HCT116 (cell line): ENCODE data around the gene PRKAG2. TPM values are rescaled to one million over a fixed set of nuclear protein-coding genes. Genes with fewer than 3 reads are reported as not detected.

Source experiments
- ATAC-seq: fragments of 200-7000 bp; cut with Tn5 transposase; 2 replicates; pipeline ENCODE4 v1.9.1; 2020; ENCODE audit warnings: mild to moderate bottlenecking, moderate library complexity
- BruUV-seq: library from RNA; stranded (reverse); fragments of 400-500 nt; replicated peaks from 2 replicates; lab custom pipeline; 2021; lab: Mats Ljungman, UMichigan
- CTCF ChIA-PET: fragments of 300-600 bp; sonication (Branson Sonifier 250); formaldehyde crosslinking; loops from one replicate; lab custom pipeline; 2021; ENCODE audit warnings: antibody characterized with exemption; lab: Charles Lee
- POLR2A ChIA-PET: fragments of 300-600, 350-600 bp; sonication (Branson Sonifier 250); formaldehyde crosslinking; loops from one replicate; lab custom pipeline; 2021; ENCODE audit warnings: antibody characterized with exemption; lab: Charles Lee
- RAD21 ChIA-PET, 2 experiments: fragments of 300-600 bp; sonication (Branson Sonifier 250); formaldehyde crosslinking; loops; one replicate each; lab custom pipeline; 2023; ENCODE audit warnings: low total read pairs in 2 of 2; ENCODE audit not compliant: uncharacterized antibody in 2 of 2, unreplicated experiment in 2 of 2, low non-redundant PET in 1 of 2; lab: Charles Lee
- DNase-seq: peaks from one replicate; pipeline ENCODE4 v3.0.0-alpha.2; 2010; ENCODE audit warnings: low read depth, low spot score
- H2AFZ ChIP-seq: fragments of 200-600 bp; shearing (Covaris generic), sonication (generic); 2 replicates; pipeline ENCODE4 v1.6.1; 2017; ENCODE audit warnings: low read depth, mixed run types, mixed read lengths, antibody characterized with exemption, low read length; ENCODE audit not compliant: poor library complexity, severe bottlenecking
- H3K27ac ChIP-seq: 2 replicates; pipeline ENCODE4 v1.5.1; 2012; ENCODE audit warnings: low read depth, low read length
- H3K27me3 ChIP-seq: fragments of 200-600 bp; sonication (generic); 2 replicates; pipeline ENCODE4 v1.6.1; 2016; ENCODE audit warnings: mixed run types, low read length, mixed read lengths; ENCODE audit not compliant: insufficient read depth
- H3K36me3 ChIP-seq, 2 experiments: fragments of 200-500 bp in 1 of 2; fragments of 200-600 bp in 1 of 2; sonication (Bioruptor generic) in 1 of 2; sonication (generic) in 1 of 2; 2 replicates each; pipeline versions ENCODE4 v1.5.1 to v1.6.1; 2014 to 2016; ENCODE audit warnings: low read length in 2 of 2, inconsistent platforms in 1 of 2, mixed read lengths in 1 of 2, mixed run types in 1 of 2; ENCODE audit not compliant: insufficient read depth in 2 of 2, control insufficient read depth in 1 of 2
- H3K4me1 ChIP-seq, 2 experiments: fragments of 200-600 bp in 1 of 2; sonication (generic) in 1 of 2; 2 replicates each; pipeline versions ENCODE4 v1.5.1 to v1.6.1; 2012 to 2017; ENCODE audit warnings: low read length in 2 of 2, inconsistent platforms in 1 of 2, mild to moderate bottlenecking in 1 of 2, mixed read lengths in 1 of 2, mixed run types in 1 of 2, moderate library complexity in 1 of 2; ENCODE audit not compliant: insufficient read depth in 2 of 2, control insufficient read depth in 1 of 2
- H3K4me2 ChIP-seq: fragments of 200-600 bp; sonication (generic); 2 replicates; pipeline ENCODE4 v1.6.1; 2017; ENCODE audit warnings: mixed run types, low read length, mixed read lengths
- H3K4me3 ChIP-seq, 2 experiments: fragments of 200-600 bp in 1 of 2; sonication (generic) in 1 of 2; replicated peaks in 1 of 2; 2 replicates each; pipeline ENCODE4 v1.5.1; 2011 to 2016; ENCODE audit warnings: low read length in 2 of 2, control low read depth in 1 of 2, low read depth in 1 of 2, mild to moderate bottlenecking in 1 of 2, mixed read lengths in 1 of 2, mixed run types in 1 of 2
- H3K79me2 ChIP-seq: fragments of 200-600 bp; sonication (generic); 2 replicates; pipeline ENCODE4 v1.6.1; 2017; ENCODE audit warnings: mild to moderate bottlenecking, mixed run types, low read length, moderate library complexity, mixed read lengths; ENCODE audit not compliant: insufficient read depth
- H3K9ac ChIP-seq: fragments of 200-600 bp; sonication (generic); 2 replicates; pipeline ENCODE4 v1.6.1; 2016; ENCODE audit warnings: low read length, mixed read lengths
- H3K9me2 ChIP-seq: fragments of 200-600 bp; sonication (generic), shearing (Covaris generic); 2 replicates; pipeline ENCODE4 v1.6.1; 2017; ENCODE audit warnings: mixed run types, mild to moderate bottlenecking, moderate library complexity; ENCODE audit not compliant: insufficient read depth
- H3K9me3 ChIP-seq, 2 experiments: fragments of 200-500 bp in 1 of 2; fragments of 200-600 bp in 1 of 2; sonication (Bioruptor generic) in 1 of 2; sonication (generic) in 1 of 2; 2 replicates each; pipeline ENCODE4 v1.6.1; 2014 to 2017; ENCODE audit warnings: low read length in 2 of 2, mixed read lengths in 2 of 2, inconsistent platforms in 1 of 2, low read depth in 1 of 2, mild to moderate bottlenecking in 1 of 2, mixed run types in 1 of 2, moderate library complexity in 1 of 2; ENCODE audit not compliant: control insufficient read depth in 1 of 2, insufficient read depth in 1 of 2
- H4K20me1 ChIP-seq: fragments of 200-600 bp; sonication (generic), shearing (Covaris generic); 2 replicates; pipeline ENCODE4 v1.6.1; 2017; ENCODE audit warnings: mixed run types, mild to moderate bottlenecking, moderate library complexity; ENCODE audit not compliant: insufficient read depth
- CEBPB ChIP-seq: IDR thresholded peaks from 2 replicates; pipeline ENCODE4 v1.6.1; 2012; ENCODE audit warnings: low read depth
- ELF1 ChIP-seq: IDR thresholded peaks from 2 replicates; pipeline ENCODE4 v1.6.1; 2012; ENCODE audit warnings: low read depth, borderline replicate concordance
- EZH2 ChIP-seq: fragments of 200-600 bp; sonication (generic); IDR thresholded peaks from 2 replicates; pipeline ENCODE4 v1.6.1; 2017; ENCODE audit warnings: antibody characterized with exemption, mixed run types
- EZH2phosphoT487 ChIP-seq: fragments of 200-600 bp; IDR thresholded peaks from 2 replicates; pipeline ENCODE4 v1.6.1; 2018; ENCODE audit warnings: antibody characterized with exemption, borderline replicate concordance
- FOSL1 ChIP-seq: IDR thresholded peaks from 2 replicates; pipeline ENCODE4 v1.6.1; 2012; ENCODE audit warnings: low read depth
- MAX ChIP-seq: IDR thresholded peaks from 2 replicates; pipeline ENCODE4 v1.6.1; 2012
- POLR2A ChIP-seq: IDR thresholded peaks from 2 replicates; pipeline ENCODE4 v1.7.0; 2011; ENCODE audit warnings: borderline replicate concordance; ENCODE audit not compliant: insufficient read depth, insufficient read length; ENCODE audit errors: extremely low read depth
- POLR2AphosphoS5 ChIP-seq: IDR thresholded peaks from 2 replicates; pipeline ENCODE4 v1.6.1; 2011; ENCODE audit warnings: mild to moderate bottlenecking, low read depth, low read length, moderate library complexity
- RAD21 ChIP-seq: IDR thresholded peaks from 2 replicates; pipeline ENCODE4 v1.6.1; 2012; ENCODE audit warnings: low read depth, mild to moderate bottlenecking
- SIN3A ChIP-seq: IDR thresholded peaks from 2 replicates; pipeline ENCODE4 v1.6.1; 2012; ENCODE audit warnings: low read depth
- SP1 ChIP-seq: IDR thresholded peaks from 2 replicates; pipeline ENCODE4 v1.6.1; 2012; ENCODE audit warnings: low read depth
- ZFX ChIP-seq: fragments of 450-650 bp; IDR thresholded peaks from 2 replicates; pipeline ENCODE4 v1.6.1; 2017
- ZNF274 ChIP-seq: fragments of 200-500 bp; sonication (Bioruptor generic); IDR thresholded peaks from 2 replicates; pipeline ENCODE4 v1.6.1; 2014; ENCODE audit warnings: mild to moderate bottlenecking, low read depth, low read length, inconsistent platforms
- intact Hi-C: fragments of 100-400 bp; cut with micrococcal nuclease; formaldehyde crosslinking; loops from 2 replicates; pipeline ENCODE4 v1.10.0; 2022
- total RNA-seq: library from RNA; stranded (reverse); gene quantifications from one replicate; pipeline ENCODE4 v1.2.1, GENCODE V29; 2021; ENCODE audit not compliant: unreplicated experiment
- TF ChIP-seq, protein P1 (sequence below): IDR thresholded peaks from 2 replicates; pipeline ENCODE4 v1.6.1; 2012

PRKAG2 gene
- total RNA-seq, 1 experiment from 2014 or later, result 23.6 TPM

DNA sequence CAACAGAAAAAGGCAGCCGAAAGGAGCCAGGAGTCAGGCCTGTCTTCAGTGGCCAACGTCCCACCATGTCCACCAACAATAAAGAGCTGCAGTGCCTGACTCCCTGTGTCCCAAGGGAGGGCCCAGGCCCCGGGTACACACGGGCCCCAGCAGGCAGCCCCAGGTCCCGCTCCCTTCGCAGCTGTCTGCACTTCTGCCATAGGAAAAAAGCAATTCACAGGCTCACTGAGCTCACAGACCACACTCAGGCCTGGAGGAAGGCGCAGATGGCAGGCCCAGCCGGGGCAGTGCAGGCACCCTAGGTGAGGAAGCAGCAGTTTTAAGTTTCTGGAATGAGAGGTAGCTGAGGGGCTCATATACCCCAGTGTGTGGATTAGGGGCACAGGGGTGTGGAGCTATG lies 100.5 kb downstream of the PRKAG2 start:
- DNase-seq, result no peak
- Histone ChIP-seq H3K4me1 (no peaks in the 10 kb centered on the region; a peak in 1 of 4 replicates), H3K4me2 (no peak overlapping the region), H3K9me2 (no peaks in the 10 kb centered on the region), H3K9ac (no peak overlapping the region), H3K4me3 (no peak overlapping the region), H3K9me3 (no peaks in the 10 kb centered on the region), H2AFZ (no peak overlapping the region), H4K20me1 (no peaks in the 10 kb centered on the region), H3K27ac (no peak overlapping the region), H3K27me3 (no peaks in the 10 kb centered on the region), H3K79me2 (no peaks in the 10 kb centered on the region), H3K36me3 (no peaks in the 10 kb centered on the region)
- BruUV-seq, result no TSS peak
- ChIA-PET CTCF (no interaction called here), RAD21 (no interaction called here), POLR2A (no interaction called here)
- intact Hi-C loops, result no loop called here
- no peak for TF ChIP-seq ZFX
- TF ChIP-seq SIN3A, result no peak
- no peak for TF ChIP-seq POLR2AphosphoS5
- no peak for TF ChIP-seq ELF1
- TF ChIP-seq, protein P1, sequence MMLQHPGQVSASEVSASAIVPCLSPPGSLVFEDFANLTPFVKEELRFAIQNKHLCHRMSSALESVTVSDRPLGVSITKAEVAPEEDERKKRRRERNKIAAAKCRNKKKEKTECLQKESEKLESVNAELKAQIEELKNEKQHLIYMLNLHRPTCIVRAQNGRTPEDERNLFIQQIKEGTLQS, result no peak
- no peak for TF ChIP-seq FOSL1
- TF ChIP-seq ZNF274, result no peak
- TF ChIP-seq RAD21, result no peak
- no peak for TF ChIP-seq CEBPB
- no peak for TF ChIP-seq MAX
- no peak for TF ChIP-seq POLR2A
- TF ChIP-seq SP1, result no peak
- TF ChIP-seq EZH2, result no peak
- TF ChIP-seq EZH2phosphoT487, result no peak
- no peak for ATAC-seq
